B cell (primary cell): ENCODE data around the gene MAN2B2. TPM values are rescaled to one million over a fixed set of nuclear protein-coding genes. Genes with fewer than 3 reads are reported as not detected.
A peak's percentile ranks its signal among the peaks of the same experiment; 100 is the strongest.

Source experiments
- ATAC-seq: fragments of 200-7000 bp; cut with Tn5 transposase; one replicate; pipeline ENCODE4 v1.10.0; 2021; ENCODE audit warnings: low read depth, mild to moderate bottlenecking, moderate number of reproducible peaks, moderate library complexity
- CTCF ChIA-PET: fragments of 350-600 bp; sonication (Branson Sonifier 250); formaldehyde crosslinking; loops from one replicate; lab custom pipeline; 2021; ENCODE audit warnings: antibody characterized with exemption, inconsistent platforms; lab: Charles Lee
- POLR2A ChIA-PET: fragments of 350-600 bp; sonication (Branson Sonifier 250); formaldehyde crosslinking; loops from one replicate; lab custom pipeline; 2021; ENCODE audit warnings: antibody characterized with exemption; lab: Charles Lee
- DNase-seq: peaks from one replicate; pipeline ENCODE4 v3.0.0; 2013
- H2AFZ ChIP-seq: 2 replicates; pipeline ENCODE4 v1.6.1; 2012; ENCODE audit warnings: mild to moderate bottlenecking, low read depth, low read length; ENCODE audit not compliant: insufficient read depth, poor library complexity, severe bottlenecking
- H3K27ac ChIP-seq, 2 donors: 1 replicate in 1 of 2; 2 replicates in 1 of 2; pipeline ENCODE4 v1.5.1; 2012 to 2013; ENCODE audit warnings: low read length in 2 of 2, mild to moderate bottlenecking in 2 of 2, moderate library complexity in 1 of 2
- H3K27me3 ChIP-seq, 4 experiments: fragments of 200-600 bp in 1 of 4; sonication (generic) in 1 of 4; replicated peaks in 1 of 4; 1 replicate in 2 of 4; 2 replicates in 2 of 4; pipeline versions ENCODE4 v1.6.1 to v1.7.0; 2013 to 2016; ENCODE audit warnings: low read length in 3 of 4, mild to moderate bottlenecking in 2 of 4, mixed read lengths in 1 of 4, moderate library complexity in 1 of 4; ENCODE audit not compliant: insufficient read depth in 4 of 4, control insufficient read depth in 3 of 4; ENCODE audit errors: control extremely low read depth in 1 of 4
- H3K36me3 ChIP-seq, 2 experiments: replicated peaks in 1 of 2; 1 replicate in 1 of 2; 2 replicates in 1 of 2; pipeline versions ENCODE4 v1.6.1 to v1.7.1; 2013; ENCODE audit warnings: low read length in 1 of 2; ENCODE audit not compliant: insufficient read depth in 2 of 2, control insufficient read depth in 1 of 2; ENCODE audit errors: control extremely low read depth in 1 of 2, extremely low read depth in 1 of 2
- H3K4me1 ChIP-seq, 2 donors: fragments of 200-600 bp in 1 of 2; sonication (generic) in 1 of 2; 1 replicate in 1 of 2; 2 replicates in 1 of 2; pipeline versions ENCODE4 v1.5.1 to v1.6.1; 2013 to 2017; ENCODE audit warnings: low read length in 2 of 2; ENCODE audit not compliant: control insufficient read depth in 2 of 2, insufficient read depth in 2 of 2
- H3K4me2 ChIP-seq: replicated peaks from 2 replicates; pipeline ENCODE3; 2012; ENCODE audit warnings: mild to moderate bottlenecking, low read depth, low read length; ENCODE audit not compliant: poor library complexity, severe bottlenecking
- H3K4me3 ChIP-seq, 5 experiments: fragments of 200-600 bp in 1 of 5; sonication (generic) in 1 of 5; 1 replicate in 3 of 5; 2 replicates in 2 of 5; pipeline versions ENCODE4 v1.5.1 to v1.7.0; 2011 to 2016; ENCODE audit warnings: low read length in 4 of 5, mild to moderate bottlenecking in 4 of 5, low read depth in 2 of 5, control low read depth in 1 of 5, moderate library complexity in 1 of 5; ENCODE audit not compliant: insufficient read depth in 1 of 5; ENCODE audit errors: control extremely low read depth in 1 of 5, extremely low read depth in 1 of 5
- H3K79me2 ChIP-seq: fragments of 200-600 bp; sonication (generic); one replicate; pipeline ENCODE4 v1.6.0; 2016; ENCODE audit warnings: low read length; ENCODE audit not compliant: control insufficient read depth, insufficient read depth
- H3K9ac ChIP-seq: fragments of 200-600 bp; sonication (generic); 2 replicates; pipeline ENCODE4 v1.6.1; 2017; ENCODE audit warnings: mild to moderate bottlenecking, low read length, moderate library complexity
- H3K9me3 ChIP-seq, 3 donors: one replicate each; pipeline versions ENCODE4 v1.6.1 to v1.7.1; 2013; ENCODE audit warnings: low read length in 2 of 3; ENCODE audit not compliant: control insufficient read depth in 2 of 3, insufficient read depth in 1 of 3; ENCODE audit errors: control extremely low read depth in 1 of 3
- H4K20me1 ChIP-seq: 2 replicates; pipeline ENCODE4 v1.6.0; 2012; ENCODE audit warnings: mild to moderate bottlenecking, low read length; ENCODE audit not compliant: insufficient read depth, control insufficient read depth, poor library complexity, severe bottlenecking
- H3K27ac Mint-ChIP-seq: one replicate; pipeline ENCODE4 v1.8.0; 2021; ENCODE audit warnings: mixed read lengths
- H3K27me3 Mint-ChIP-seq: one replicate; pipeline ENCODE4 v1.8.0; 2021; ENCODE audit warnings: mixed read lengths
- H3K4me1 Mint-ChIP-seq: one replicate; pipeline ENCODE4 v1.8.0; 2021; ENCODE audit warnings: mixed read lengths
- H3K4me3 Mint-ChIP-seq: one replicate; pipeline ENCODE4 v1.8.0; 2021; ENCODE audit warnings: mixed read lengths
- H3K9me3 Mint-ChIP-seq: one replicate; pipeline ENCODE4 v1.8.0; 2022; ENCODE audit warnings: mixed read lengths; ENCODE audit not compliant: insufficient read depth
- CTCF ChIP-seq: fragments of 200-600 bp; IDR thresholded peaks from one replicate; pipeline ENCODE4 v1.8.0; 2022; ENCODE audit warnings: antibody characterized with exemption, mild to moderate bottlenecking
- EZH2 ChIP-seq: IDR thresholded peaks from 2 replicates; pipeline ENCODE4 v1.6.1; 2012; ENCODE audit warnings: borderline replicate concordance, low read depth, mild to moderate bottlenecking, moderate library complexity, low read length; ENCODE audit not compliant: insufficient read depth, poor library complexity, severe bottlenecking
- WGBS: methylation state at CpG from one replicate; pipeline ENCODE4 v1.1.5; 2013; ENCODE audit warnings: missing lambda C conversion rate; ENCODE audit not compliant: insufficient coverage; 5-methylcytosine and 5-hydroxymethylcytosine counted together
- intact Hi-C: fragments of 100-400 bp; cut with micrococcal nuclease; formaldehyde crosslinking; loops from one replicate; pipeline ENCODE4 v1.10.0; 2022
- polyA plus RNA-seq: library from polyadenylated mRNA; depleted of rRNA; stranded (reverse); fragments of >200 nt; gene quantifications from 2 replicates; pipeline ENCODE4 v1.2.3, GENCODE V29; 2012
- total RNA-seq, 2 donors: library from RNA; stranded (reverse); fragments of 120-200 nt in 1 of 2; gene quantifications; 1 replicate in 1 of 2; 2 replicates in 1 of 2; pipeline versions ENCODE4 v1.2.3 to v1.2.4, GENCODE V29; 2013 to 2022

MAN2B2 gene
- total and polyA plus RNA-seq, 2 donors (not counting 1 experiment from before 2014, with no cell fraction given), result 35.0 to 37.0 TPM

GRCh38 chr4:6640292-6641163 is 65.5 kb downstream of the MAN2B2 start, which contains the start of gene MRFAP1:
TSS of gene MRFAP1 (plus strand) at chr4:6640685. CDS start at chr4:6640863, 178 bp downstream.
- Histone ChIP-seq H4K20me1 (peaks cover 13% of the 10 kb centered on the region), H3K9ac (peak within 1 kb of the TSS; percentile 99), H3K27me3 (no peaks in the 10 kb centered on the region), H3K4me2 (peak within 1 kb of the TSS; percentile 98), H3K36me3 (peaks cover 3 to 18% of the 10 kb centered on the region in 2 experiments), H3K4me3 (peak within 1 kb of the TSS; percentile 83 to 99 (median 96)), H3K4me1 (peaks cover 17 to 25% of the 10 kb centered on the region in 2 donors), H3K9me3 (peaks cover 0 to 3% (median 0%) of the 10 kb centered on the region in 3 donors), H2AFZ (peak within 1 kb of the TSS; percentile 94), H3K27ac (peak within 1 kb of the TSS; percentile 95 to 96), H3K79me2 (peaks cover 50% of the 10 kb centered on the region)
- Mint-ChIP-seq H3K4me3 (peak within 1 kb of the TSS; percentile 99), H3K4me1 (peaks cover 33% of the 10 kb centered on the region), H3K27ac (peak within 1 kb of the TSS; percentile 98), H3K9me3 (no peaks in the 10 kb centered on the region), H3K27me3 (no peaks in the 10 kb centered on the region)
- peak; percentile 87 for ATAC-seq
- CTCF ChIA-PET, result interaction anchor here (0.6 to 1.7 kb wide), 8 partner anchors 31 to 430 kb away, joined by 3 to 7 read pairs (median 4); partner anchors contain the start of genes BLOC1S4, MAN2B2 and MRFAP1L1
- DNase-seq, result peak; percentile 97
- TF ChIP-seq EZH2 (no peak), CTCF (no peak)
- POLR2A ChIA-PET, result interaction anchor here (0.7 to 2.7 kb wide), 13 partner anchors 17 to 427 kb away, joined by 3 to 23 read pairs (median 6); partner anchors contain the start of genes BLOC1S4, GRPEL1, MRFAP1L1 and TADA2B
- intact Hi-C loops, result loop anchor here (1.0 kb wide), 7 partner anchors 34 to 428 kb away; partner anchors contain the start of genes BLOC1S4, GRPEL1, MAN2B2 and MRFAP1L1
- WGBS, result under 1% methylated on average over 90 of the region's 90 CpGs
